GM23248 (cell line): Measurements from ENCODE around the gene MRFAP1.

ENCODE experiments used
- EZH2 ChIP-seq: fragments of 200-600 bp; sonication (generic); IDR thresholded peaks from 2 replicates; pipeline ENCODE4 v1.6.1; 2018; ENCODE audit warnings: antibody characterized with exemption, mild to moderate bottlenecking; ENCODE audit not compliant: insufficient read depth, poor library complexity, severe bottlenecking
- EZH2phosphoT487 ChIP-seq: fragments of 200-600 bp; sonication (generic); IDR thresholded peaks from 2 replicates; pipeline ENCODE4 v1.6.1; 2018; ENCODE audit warnings: antibody characterized with exemption, moderate library complexity, mild to moderate bottlenecking, low read depth; ENCODE audit not compliant: insufficient read depth

DNA sequence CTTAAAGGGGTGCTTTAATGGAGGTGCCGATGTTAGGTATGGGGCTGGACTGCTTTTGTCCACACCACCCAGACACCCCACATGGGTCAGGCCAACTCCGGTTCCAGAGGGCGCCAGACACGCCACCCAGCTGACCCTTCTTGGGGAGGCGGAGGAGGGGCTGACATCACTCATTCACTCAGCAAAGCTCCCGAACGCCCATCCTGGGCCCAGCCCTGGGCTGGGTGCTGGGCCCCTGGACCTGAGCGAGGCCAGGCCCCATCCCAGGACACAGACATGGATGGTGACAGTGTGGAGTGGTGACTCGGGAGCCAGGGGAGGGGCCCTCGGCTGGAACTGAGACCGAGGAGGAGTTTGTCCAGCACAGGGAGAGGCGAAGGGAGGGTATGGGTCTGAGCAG, 37.4 kb upstream of the MRFAP1 start:
- TF ChIP-seq EZH2phosphoT487 (no peak), EZH2 (no peak)
